ENCODE measurements around the gene B4GALT6. TPM values are rescaled to one million over a fixed set of nuclear protein-coding genes. Genes with fewer than 3 reads are reported as not detected.

The B4GALT6 gene
- polyA plus RNA-seq, 1 donor (not counting 4 experiments of a cell fraction or from before 2014, with no cell fraction given), result 7.1 TPM

DNA sequence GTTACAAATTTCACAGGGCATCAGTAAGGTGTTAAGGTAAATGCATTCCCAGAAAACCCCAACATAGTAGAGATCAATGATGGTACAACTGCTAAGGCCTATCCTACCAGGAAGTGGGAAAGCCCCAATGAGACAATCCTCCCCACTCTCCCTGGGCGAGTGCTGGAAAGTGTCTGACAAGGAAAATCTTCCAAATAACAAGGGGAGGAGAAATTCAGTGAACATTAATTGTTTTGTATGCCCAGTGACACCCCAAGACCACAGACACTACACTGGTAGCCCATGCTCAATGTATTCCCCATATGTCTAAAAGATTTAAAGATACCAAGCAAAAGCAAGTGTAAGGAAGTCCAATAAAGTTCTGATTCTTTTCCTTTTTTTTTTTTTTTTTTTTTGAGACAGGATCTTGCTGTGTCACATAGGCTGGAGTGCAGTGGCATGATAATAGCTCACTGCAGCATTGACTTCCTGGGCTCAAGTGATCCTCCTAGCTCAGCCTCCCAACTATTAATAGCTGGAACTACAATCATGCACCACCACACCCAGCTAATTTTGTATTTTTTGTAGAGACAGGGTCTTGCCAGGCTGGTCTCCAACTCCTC is 24.7 kb downstream of the B4GALT6 start:
- no peak overlapping the region for H3K4me2 ChIP-seq (ENCODE audit: control insufficient read depth, extremely low read depth, insufficient read depth, low read depth, low read length)
- H3K9ac ChIP-seq (ENCODE audit: control insufficient read depth, extremely low read depth, insufficient read depth, low read length), result no peak overlapping the region
- H4K20me1 ChIP-seq (ENCODE audit: control insufficient read depth, extremely low read depth, insufficient read depth, low read length), result no peaks in the 10 kb centered on the region
- H2AFZ ChIP-seq (ENCODE audit: control insufficient read depth, low read length), result no peak overlapping the region
- peaks cover 0 to 1% of the 10 kb centered on the region in 2 experiments for H3K36me3 ChIP-seq (ENCODE audit: control insufficient read depth in 2 of 2, extremely low read depth in 1 of 2, insufficient read depth in 2 of 2, low read length in 2 of 2)
- H3K9me3 ChIP-seq (ENCODE audit: control insufficient read depth, low read depth, low read length), result no peaks in the 10 kb centered on the region
- no peaks in the 10 kb centered on the region for H3K79me2 ChIP-seq (ENCODE audit: control insufficient read depth, insufficient read depth, low read length)
- no peaks in the 10 kb centered on the region for H3K4me1 ChIP-seq (ENCODE audit: control insufficient read depth, extremely low read depth, insufficient read depth, low read length)
- dilution Hi-C loops (cut with MboI; ENCODE audit: extremely low pct_ligation_motif_present, low sequenced_read_pairs), result no loop called here
- H3K27ac ChIP-seq (ENCODE audit: control insufficient read depth, insufficient read depth, low read length), result no peak overlapping the region
- TF ChIP-seq, protein P1, sequence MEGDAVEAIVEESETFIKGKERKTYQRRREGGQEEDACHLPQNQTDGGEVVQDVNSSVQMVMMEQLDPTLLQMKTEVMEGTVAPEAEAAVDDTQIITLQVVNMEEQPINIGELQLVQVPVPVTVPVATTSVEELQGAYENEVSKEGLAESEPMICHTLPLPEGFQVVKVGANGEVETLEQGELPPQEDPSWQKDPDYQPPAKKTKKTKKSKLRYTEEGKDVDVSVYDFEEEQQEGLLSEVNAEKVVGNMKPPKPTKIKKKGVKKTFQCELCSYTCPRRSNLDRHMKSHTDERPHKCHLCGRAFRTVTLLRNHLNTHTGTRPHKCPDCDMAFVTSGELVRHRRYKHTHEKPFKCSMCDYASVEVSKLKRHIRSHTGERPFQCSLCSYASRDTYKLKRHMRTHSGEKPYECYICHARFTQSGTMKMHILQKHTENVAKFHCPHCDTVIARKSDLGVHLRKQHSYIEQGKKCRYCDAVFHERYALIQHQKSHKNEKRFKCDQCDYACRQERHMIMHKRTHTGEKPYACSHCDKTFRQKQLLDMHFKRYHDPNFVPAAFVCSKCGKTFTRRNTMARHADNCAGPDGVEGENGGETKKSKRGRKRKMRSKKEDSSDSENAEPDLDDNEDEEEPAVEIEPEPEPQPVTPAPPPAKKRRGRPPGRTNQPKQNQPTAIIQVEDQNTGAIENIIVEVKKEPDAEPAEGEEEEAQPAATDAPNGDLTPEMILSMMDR (optimal IDR thresholded peaks at IDR 0.05 in 1 of 3, IDR thresholded peaks at IDR 0.05 in 1 of 3, conservative IDR thresholded peaks at IDR 0.05 in 1 of 3; ENCODE audit: extremely low read depth in 1 of 3, insufficient read depth in 2 of 3, low read length in 3 of 3), result no peak
- TF ChIP-seq EZH2 (IDR thresholded peaks at IDR 0.05; ENCODE audit: low read length), result no peak
- H3K4me3 ChIP-seq (ENCODE audit: control insufficient read depth in 2 of 3, extremely low read depth in 1 of 3, insufficient read depth in 2 of 3, low read depth in 1 of 3, low read length in 3 of 3), result no peak overlapping the region
- H3K9me1 ChIP-seq (ENCODE audit: control insufficient read depth, extremely low read depth, insufficient read depth, low read length), result no peaks in the 10 kb centered on the region
- no peak for DNase-seq (ENCODE audit: low read depth, low spot score)
- FAIRE-seq, result no peak
- H3K27me3 ChIP-seq (ENCODE audit: control insufficient read depth, extremely low read depth, insufficient read depth, low read length), result no peaks in the 10 kb centered on the region

DNA sequence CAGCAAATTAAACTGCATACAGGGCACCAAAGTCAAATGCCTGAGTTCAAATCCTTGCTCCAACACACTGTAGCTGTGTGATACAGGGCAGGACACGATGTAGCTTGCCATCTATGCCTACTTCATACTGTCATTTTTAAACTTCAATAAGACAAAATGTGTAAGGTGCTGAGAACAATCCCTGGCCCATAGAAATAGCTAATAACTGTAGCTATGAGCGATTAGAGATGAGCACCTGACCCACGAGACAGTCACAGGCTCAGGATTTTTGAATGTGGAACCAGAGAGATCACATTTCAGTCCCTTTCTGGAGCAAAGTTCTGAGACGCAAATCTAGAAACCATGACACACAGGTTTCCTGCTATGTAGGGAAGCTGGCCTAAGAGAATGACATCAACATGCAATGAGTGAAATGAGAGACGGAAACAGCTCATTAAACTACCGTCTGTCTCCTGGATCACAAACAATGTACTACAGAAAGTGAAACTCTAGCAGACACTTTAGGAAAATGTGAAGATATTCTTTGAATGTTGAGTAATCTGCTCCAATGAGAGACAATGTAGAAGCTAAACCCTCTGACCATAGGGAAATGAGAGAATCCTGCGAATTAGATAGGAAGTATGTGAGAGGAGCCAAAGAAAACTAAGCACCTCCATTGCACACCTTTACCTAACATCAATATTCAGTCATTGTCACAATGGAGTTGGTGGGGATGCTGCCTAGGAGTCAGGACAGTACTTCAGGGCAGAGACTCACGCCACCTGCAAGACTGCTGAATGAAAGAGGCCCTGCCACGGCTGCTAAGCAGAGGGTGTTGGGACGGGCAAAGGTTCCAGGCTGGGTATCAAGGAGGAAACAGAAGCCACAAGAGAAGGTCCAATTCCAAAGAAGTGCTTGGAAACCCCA is 25.5 kb downstream of the B4GALT6 start:
- Histone ChIP-seq H3K36me3 (ENCODE audit: control insufficient read depth in 2 of 2, extremely low read depth in 1 of 2, insufficient read depth in 2 of 2, low read length in 2 of 2) (peaks cover 0 to 1% of the 10 kb centered on the region in 2 experiments), H3K9me1 (ENCODE audit: control insufficient read depth, extremely low read depth, insufficient read depth, low read length) (no peaks in the 10 kb centered on the region), H3K79me2 (ENCODE audit: control insufficient read depth, insufficient read depth, low read length) (no peaks in the 10 kb centered on the region), H3K9me3 (ENCODE audit: control insufficient read depth, low read depth, low read length) (no peaks in the 10 kb centered on the region), H3K27ac (ENCODE audit: control insufficient read depth, insufficient read depth, low read length) (no peak overlapping the region), H4K20me1 (ENCODE audit: control insufficient read depth, extremely low read depth, insufficient read depth, low read length) (no peaks in the 10 kb centered on the region), H2AFZ (ENCODE audit: control insufficient read depth, low read length) (no peak overlapping the region), H3K4me3 (ENCODE audit: control insufficient read depth in 2 of 3, extremely low read depth in 1 of 3, insufficient read depth in 2 of 3, low read depth in 1 of 3, low read length in 3 of 3) (no peak overlapping the region), H3K27me3 (ENCODE audit: control insufficient read depth, extremely low read depth, insufficient read depth, low read length) (no peaks in the 10 kb centered on the region), H3K4me1 (ENCODE audit: control insufficient read depth, extremely low read depth, insufficient read depth, low read length) (no peaks in the 10 kb centered on the region), H3K9ac (ENCODE audit: control insufficient read depth, extremely low read depth, insufficient read depth, low read length) (no peak overlapping the region), H3K4me2 (ENCODE audit: control insufficient read depth, extremely low read depth, insufficient read depth, low read depth, low read length) (no peak overlapping the region)
- dilution Hi-C loops (cut with MboI; ENCODE audit: extremely low pct_ligation_motif_present, low sequenced_read_pairs), result no loop called here
- no peak for FAIRE-seq
- no peak for TF ChIP-seq EZH2 (IDR thresholded peaks at IDR 0.05; ENCODE audit: low read length)
- TF ChIP-seq, protein P1 (optimal IDR thresholded peaks at IDR 0.05 in 1 of 3, IDR thresholded peaks at IDR 0.05 in 1 of 3, conservative IDR thresholded peaks at IDR 0.05 in 1 of 3; ENCODE audit: extremely low read depth in 1 of 3, insufficient read depth in 2 of 3, low read length in 3 of 3), result no peak
- DNase-seq (ENCODE audit: low read depth, low spot score), result no peak

All from keratinocyte (primary cell).